Neural progenitor cell (in vitro differentiated cells): ENCODE data around the gene STAC2.

Experiments used
- CTCF ChIP-seq: fragments of 200-600 bp; sonication (generic); IDR thresholded peaks from 2 replicates; pipeline ENCODE4 v1.5.1; 2017; ENCODE audit warnings: antibody characterized with exemption, mild to moderate bottlenecking
- EZH2 ChIP-seq: fragments of 200-600 bp; sonication (generic); IDR thresholded peaks from 2 replicates; pipeline ENCODE4 v1.6.1; 2017; ENCODE audit warnings: antibody characterized with exemption, mild to moderate bottlenecking, moderate library complexity

- no peak for TF ChIP-seq EZH2
- TF ChIP-seq CTCF: no peak
Measured at GRCh38 chr17:39212841-39213480, 12.8 kb downstream of the STAC2 start.
